Suprapubic skin (tissue), 3 donors: ENCODE measurements around the gene TP73.

Source experiments
- CTCF ChIP-seq, 2 donors: fragments of 200-600 bp in 1 of 2; fragments of 450-650 bp in 1 of 2; sonication (generic) in 1 of 2; IDR thresholded peaks; one replicate each; pipeline ENCODE4 v1.5.1; 2016 to 2019; ENCODE audit warnings: antibody characterized with exemption in 2 of 2, mild to moderate bottlenecking in 1 of 2, moderate library complexity in 1 of 2
- EP300 ChIP-seq: sonication (generic); formaldehyde crosslinking; IDR thresholded peaks from one replicate; pipeline ENCODE4 v1.6.1; 2017; ENCODE audit warnings: antibody characterized with exemption

- TF ChIP-seq CTCF (IDR thresholded peaks at IDR 0.05): no peak
- no peak for TF ChIP-seq EP300
These were observed 44.8 kb downstream of the TP73 start for GRCh38 chr1:3697104-3697503.
